ENCODE results near the gene STX16.
"Not testable (repeated sequence)": the region's sequence is repeated elsewhere in the genome, so short reads cannot be mapped to it uniquely, and the experiment has no call there.

Gene STX16

DNA sequence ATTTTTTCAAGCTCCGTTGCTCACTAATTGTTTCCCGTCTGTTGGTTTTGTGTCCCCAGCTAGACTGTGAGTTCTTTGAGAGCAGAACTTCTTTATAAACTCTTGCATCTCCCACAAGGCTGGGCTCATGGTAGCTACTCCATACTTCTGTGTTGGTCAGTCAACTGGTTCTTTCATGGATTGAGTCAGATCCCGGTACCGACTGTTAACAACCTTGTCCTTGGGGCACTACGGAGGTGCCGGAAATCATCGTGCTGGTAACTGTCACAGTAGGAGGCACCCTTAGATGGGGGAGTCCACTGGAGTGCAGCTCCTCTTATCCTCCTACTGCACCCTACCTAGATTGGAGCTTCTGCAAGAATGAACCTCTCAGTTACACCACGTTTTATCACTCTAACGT, 8.6 kb upstream of the STX16 start:
- Histone ChIP-seq H3K27me3 (ENCODE audit: control insufficient read depth in 1 of 2, insufficient read depth in 2 of 2, low read length in 2 of 2) (no peaks in the 10 kb centered on the region), H3K9me3 (ENCODE audit: low read length) (no peaks in the 10 kb centered on the region), H3K36me3 (ENCODE audit: insufficient read depth, low read length) (no peaks in the 10 kb centered on the region), H3K27ac (ENCODE audit: low read depth, low read length) (no peak overlapping the region), H3K9ac (ENCODE audit: low read length) (no peak overlapping the region), H3K4me3 (ENCODE audit: low read depth in 1 of 2, low read length in 2 of 2) (no peak overlapping the region), H3K4me1 (ENCODE audit: insufficient read depth, low read length) (peaks cover 18% of the 10 kb centered on the region)

- H3K27me3 ChIP-seq (ENCODE audit: control insufficient read depth in 1 of 2, insufficient read depth in 2 of 2, low read length in 2 of 2); H3K9me3 ChIP-seq (ENCODE audit: low read length); H3K27ac ChIP-seq (ENCODE audit: low read depth, low read length); H3K4me3 ChIP-seq (ENCODE audit: low read depth in 1 of 2, low read length in 2 of 2); H3K36me3 ChIP-seq (ENCODE audit: insufficient read depth, low read length); H3K9ac ChIP-seq (ENCODE audit: low read length): not testable (repeated sequence)
- H3K4me1 ChIP-seq (ENCODE audit: insufficient read depth, low read length): peaks cover 23% of the 10 kb centered on the region
Observed at GRCh38 chr20:58642896-58643295, 8.2 kb upstream of the STX16 start.

- H3K27ac ChIP-seq (ENCODE audit: low read depth, low read length): no peak overlapping the region
- H3K9ac ChIP-seq (ENCODE audit: low read length): no peak overlapping the region
- H3K4me1 ChIP-seq (ENCODE audit: insufficient read depth, low read length): peaks cover 27% of the 10 kb centered on the region
- no peaks in the 10 kb centered on the region for H3K36me3 ChIP-seq (ENCODE audit: insufficient read depth, low read length)
- no peak overlapping the region for H3K4me3 ChIP-seq (ENCODE audit: low read depth in 1 of 2, low read length in 2 of 2)
- H3K27me3 ChIP-seq (ENCODE audit: control insufficient read depth in 1 of 2, insufficient read depth in 2 of 2, low read length in 2 of 2): no peaks in the 10 kb centered on the region
- H3K9me3 ChIP-seq (ENCODE audit: low read length): no peaks in the 10 kb centered on the region
Observed at GRCh38 chr20:58645412-58645968, 5.6 kb upstream of the STX16 start.

- Histone ChIP-seq H3K4me1 (ENCODE audit: insufficient read depth, low read length) (peaks cover 27% of the 10 kb centered on the region), H3K36me3 (ENCODE audit: insufficient read depth, low read length) (no peaks in the 10 kb centered on the region), H3K4me3 (ENCODE audit: low read depth in 1 of 2, low read length in 2 of 2) (no peak overlapping the region), H3K27ac (ENCODE audit: low read depth, low read length) (no peak overlapping the region), H3K9me3 (ENCODE audit: low read length) (no peaks in the 10 kb centered on the region), H3K27me3 (ENCODE audit: control insufficient read depth in 1 of 2, insufficient read depth in 2 of 2, low read length in 2 of 2) (no peaks in the 10 kb centered on the region), H3K9ac (ENCODE audit: low read length) (no peak overlapping the region)
Observed at GRCh38 chr20:58646257-58646656, 4.8 kb upstream of the STX16 start.

DNA sequence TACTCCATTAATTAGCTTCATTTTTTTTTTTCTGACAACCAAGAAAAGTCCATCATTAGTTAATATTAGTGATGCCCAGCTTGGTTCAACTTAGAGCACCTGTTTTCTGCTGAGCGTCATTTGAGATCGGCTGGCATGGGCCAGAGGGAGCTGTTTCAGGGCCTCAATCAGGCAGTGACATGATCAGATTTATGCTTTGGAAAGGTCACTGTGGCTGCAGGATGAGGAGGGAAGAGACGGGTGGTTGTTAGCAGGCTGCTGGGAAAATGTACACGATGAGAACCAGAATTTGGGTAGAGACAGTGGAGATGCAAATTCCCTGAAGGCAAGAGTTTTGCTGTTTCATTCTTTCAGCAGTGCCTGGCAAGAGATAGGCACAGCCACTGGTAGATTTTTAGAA, 4.4 kb upstream of the STX16 start:
- no peak overlapping the region for H3K4me3 ChIP-seq (ENCODE audit: low read depth in 1 of 2, low read length in 2 of 2)
- no peak overlapping the region for H3K27ac ChIP-seq (ENCODE audit: low read depth, low read length)
- H3K27me3 ChIP-seq (ENCODE audit: control insufficient read depth in 1 of 2, insufficient read depth in 2 of 2, low read length in 2 of 2): no peaks in the 10 kb centered on the region
- no peaks in the 10 kb centered on the region for H3K9me3 ChIP-seq (ENCODE audit: low read length)
- no peak overlapping the region for H3K9ac ChIP-seq (ENCODE audit: low read length)
- no peaks in the 10 kb centered on the region for H3K36me3 ChIP-seq (ENCODE audit: insufficient read depth, low read length)
- peaks cover 27% of the 10 kb centered on the region for H3K4me1 ChIP-seq (ENCODE audit: insufficient read depth, low read length)

DNA sequence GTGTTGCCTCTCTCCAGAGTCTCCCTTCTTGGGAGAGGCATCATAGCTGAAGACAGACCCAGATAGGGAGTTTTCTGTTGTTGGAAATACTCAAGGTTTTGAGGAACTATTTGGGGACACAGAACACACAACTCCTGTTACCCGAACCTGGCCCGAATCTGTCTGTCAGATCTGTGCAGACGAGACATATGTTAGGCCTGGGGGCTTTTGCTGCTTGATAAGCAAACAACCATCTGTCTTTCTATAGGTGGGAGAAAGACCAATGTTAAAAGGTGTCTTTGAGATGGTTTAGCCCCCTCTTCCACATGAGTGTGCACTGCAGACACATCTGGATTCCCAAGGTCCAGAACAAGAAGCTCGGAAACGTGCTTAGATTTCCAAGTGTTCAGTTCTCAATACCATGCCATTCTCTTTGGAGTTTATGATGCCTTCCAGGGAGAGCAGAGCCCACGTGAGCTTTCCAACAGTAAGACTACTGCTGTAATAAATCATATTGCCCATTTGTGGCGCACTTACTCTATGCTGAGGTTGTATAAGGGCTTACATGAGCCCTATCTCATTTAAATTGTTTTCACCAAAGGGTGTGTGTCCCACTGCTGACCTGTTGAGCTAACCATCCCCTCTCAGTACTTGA, 3.8 kb upstream of the STX16 start:
- no peaks in the 10 kb centered on the region for H3K36me3 ChIP-seq (ENCODE audit: insufficient read depth, low read length)
- no peak overlapping the region for H3K4me3 ChIP-seq (ENCODE audit: low read depth in 1 of 2, low read length in 2 of 2)
- H3K27ac ChIP-seq (ENCODE audit: low read depth, low read length): peak overlapping the region; percentile 77
- H3K9me3 ChIP-seq (ENCODE audit: low read length): no peaks in the 10 kb centered on the region
- no peak overlapping the region for H3K9ac ChIP-seq (ENCODE audit: low read length)
- H3K27me3 ChIP-seq (ENCODE audit: control insufficient read depth in 1 of 2, insufficient read depth in 2 of 2, low read length in 2 of 2): no peaks in the 10 kb centered on the region
- H3K4me1 ChIP-seq (ENCODE audit: insufficient read depth, low read length): peaks cover 27% of the 10 kb centered on the region

GRCh38 chr20:58647796-58648501, 3.1 kb upstream of the STX16 start:
- H3K4me1 ChIP-seq (ENCODE audit: insufficient read depth, low read length): peaks cover 30% of the 10 kb centered on the region
- no peaks in the 10 kb centered on the region for H3K36me3 ChIP-seq (ENCODE audit: insufficient read depth, low read length)
- no peak overlapping the region for H3K4me3 ChIP-seq (ENCODE audit: low read depth in 1 of 2, low read length in 2 of 2)
- no peak overlapping the region for H3K9ac ChIP-seq (ENCODE audit: low read length)
- peak overlapping the region; percentile 77 for H3K27ac ChIP-seq (ENCODE audit: low read depth, low read length)
- no peaks in the 10 kb centered on the region for H3K27me3 ChIP-seq (ENCODE audit: control insufficient read depth in 1 of 2, insufficient read depth in 2 of 2, low read length in 2 of 2)
- H3K9me3 ChIP-seq (ENCODE audit: low read length): no peaks in the 10 kb centered on the region

- H3K27ac ChIP-seq (ENCODE audit: low read depth, low read length); H3K9me3 ChIP-seq (ENCODE audit: low read length); H3K27me3 ChIP-seq (ENCODE audit: control insufficient read depth in 1 of 2, insufficient read depth in 2 of 2, low read length in 2 of 2); H3K9ac ChIP-seq (ENCODE audit: low read length); H3K36me3 ChIP-seq (ENCODE audit: insufficient read depth, low read length); H3K4me3 ChIP-seq (ENCODE audit: low read depth in 1 of 2, low read length in 2 of 2): not testable (repeated sequence)
- H3K4me1 ChIP-seq (ENCODE audit: insufficient read depth, low read length): peaks cover 35% of the 10 kb centered on the region
Observed at GRCh38 chr20:58648502-58648825, 2.6 kb upstream of the STX16 start.

- Histone ChIP-seq H3K27ac (ENCODE audit: low read depth, low read length) (peak overlapping the region; percentile 64), H3K9me3 (ENCODE audit: low read length) (no peaks in the 10 kb centered on the region), H3K36me3 (ENCODE audit: insufficient read depth, low read length) (no peaks in the 10 kb centered on the region), H3K4me1 (ENCODE audit: insufficient read depth, low read length) (peaks cover 43% of the 10 kb centered on the region), H3K9ac (ENCODE audit: low read length) (no peak overlapping the region), H3K4me3 (ENCODE audit: low read depth in 1 of 2, low read length in 2 of 2) (peak overlapping the region; percentile 87 to 100), H3K27me3 (ENCODE audit: control insufficient read depth in 1 of 2, insufficient read depth in 2 of 2, low read length in 2 of 2) (no peaks in the 10 kb centered on the region)
Observed at GRCh38 chr20:58649288-58650180, 1.5 kb upstream of the STX16 start.

- H3K9me3 ChIP-seq (ENCODE audit: low read length): no peaks in the 10 kb centered on the region
- H3K36me3 ChIP-seq (ENCODE audit: insufficient read depth, low read length): peaks cover 3% of the 10 kb centered on the region
- H3K27me3 ChIP-seq (ENCODE audit: control insufficient read depth in 1 of 2, insufficient read depth in 2 of 2, low read length in 2 of 2): no peaks in the 10 kb centered on the region
- peak overlapping the region; percentile 87 to 100 for H3K4me3 ChIP-seq (ENCODE audit: low read depth in 1 of 2, low read length in 2 of 2)
- H3K27ac ChIP-seq (ENCODE audit: low read depth, low read length): peak overlapping the region; percentile 95
- peaks cover 44% of the 10 kb centered on the region for H3K4me1 ChIP-seq (ENCODE audit: insufficient read depth, low read length)
- no peak overlapping the region for H3K9ac ChIP-seq (ENCODE audit: low read length)
Observed at GRCh38 chr20:58650181-58650775, 805 bp upstream of the STX16 start.

DNA sequence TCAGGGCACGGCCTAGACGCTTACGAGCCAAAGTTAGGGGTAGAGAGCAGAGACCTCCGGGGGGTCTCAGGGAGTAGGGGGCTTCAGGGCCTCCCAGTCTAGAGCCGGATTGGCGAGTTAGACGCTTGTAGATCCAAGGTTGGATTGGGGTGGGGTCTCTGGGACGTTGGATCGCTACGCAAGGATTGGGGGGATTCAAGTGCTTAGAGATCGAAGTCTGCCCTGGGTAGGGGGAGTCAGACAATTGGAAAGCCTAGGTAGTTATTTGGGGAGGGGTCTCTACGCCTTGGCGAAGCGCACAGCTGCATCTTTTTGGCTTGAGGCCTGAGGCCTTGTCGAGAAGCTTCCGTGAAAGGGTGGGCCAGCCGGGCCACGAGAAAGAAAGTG, 469 bp downstream of the STX16 start:
- Histone ChIP-seq H3K9ac (ENCODE audit: low read length) (peak overlapping the region; percentile 94), H3K36me3 (ENCODE audit: insufficient read depth, low read length) (peaks cover 6% of the 10 kb centered on the region), H3K27ac (ENCODE audit: low read depth, low read length) (peak overlapping the region; percentile 95), H3K27me3 (ENCODE audit: control insufficient read depth in 1 of 2, insufficient read depth in 2 of 2, low read length in 2 of 2) (no peaks in the 10 kb centered on the region), H3K4me1 (ENCODE audit: insufficient read depth, low read length) (peaks cover 50% of the 10 kb centered on the region), H3K4me3 (ENCODE audit: low read depth in 1 of 2, low read length in 2 of 2) (peak overlapping the region; percentile 87 to 100), H3K9me3 (ENCODE audit: low read length) (no peaks in the 10 kb centered on the region)
